GM12874 (cell line): ENCODE data around the gene CNKSR2.

Experiments used
- TF ChIP-seq, protein P1 (sequence below): IDR thresholded peaks from 2 replicates; pipeline ENCODE4 v1.5.1; 2011; ENCODE audit warnings: low read depth, mild to moderate bottlenecking, control low read depth, low read length, moderate library complexity; ENCODE audit not compliant: insufficient read depth

CNKSR2 gene

GRCh38 chrX:21666679-21667078 is 292.5 kb downstream of the CNKSR2 start:
- TF ChIP-seq, protein P1, sequence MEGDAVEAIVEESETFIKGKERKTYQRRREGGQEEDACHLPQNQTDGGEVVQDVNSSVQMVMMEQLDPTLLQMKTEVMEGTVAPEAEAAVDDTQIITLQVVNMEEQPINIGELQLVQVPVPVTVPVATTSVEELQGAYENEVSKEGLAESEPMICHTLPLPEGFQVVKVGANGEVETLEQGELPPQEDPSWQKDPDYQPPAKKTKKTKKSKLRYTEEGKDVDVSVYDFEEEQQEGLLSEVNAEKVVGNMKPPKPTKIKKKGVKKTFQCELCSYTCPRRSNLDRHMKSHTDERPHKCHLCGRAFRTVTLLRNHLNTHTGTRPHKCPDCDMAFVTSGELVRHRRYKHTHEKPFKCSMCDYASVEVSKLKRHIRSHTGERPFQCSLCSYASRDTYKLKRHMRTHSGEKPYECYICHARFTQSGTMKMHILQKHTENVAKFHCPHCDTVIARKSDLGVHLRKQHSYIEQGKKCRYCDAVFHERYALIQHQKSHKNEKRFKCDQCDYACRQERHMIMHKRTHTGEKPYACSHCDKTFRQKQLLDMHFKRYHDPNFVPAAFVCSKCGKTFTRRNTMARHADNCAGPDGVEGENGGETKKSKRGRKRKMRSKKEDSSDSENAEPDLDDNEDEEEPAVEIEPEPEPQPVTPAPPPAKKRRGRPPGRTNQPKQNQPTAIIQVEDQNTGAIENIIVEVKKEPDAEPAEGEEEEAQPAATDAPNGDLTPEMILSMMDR: no peak

- TF ChIP-seq, protein P1: no peak
Observed at GRCh38 chrX:21674430-21675186, 300.4 kb downstream of the CNKSR2 start.

GRCh38 chrX:21675931-21676330 is 301.7 kb downstream of the CNKSR2 start:
- TF ChIP-seq, protein P1: no peak

- TF ChIP-seq, protein P1: no peak
Observed at GRCh38 chrX:21678048-21678612, 303.9 kb downstream of the CNKSR2 start.

DNA sequence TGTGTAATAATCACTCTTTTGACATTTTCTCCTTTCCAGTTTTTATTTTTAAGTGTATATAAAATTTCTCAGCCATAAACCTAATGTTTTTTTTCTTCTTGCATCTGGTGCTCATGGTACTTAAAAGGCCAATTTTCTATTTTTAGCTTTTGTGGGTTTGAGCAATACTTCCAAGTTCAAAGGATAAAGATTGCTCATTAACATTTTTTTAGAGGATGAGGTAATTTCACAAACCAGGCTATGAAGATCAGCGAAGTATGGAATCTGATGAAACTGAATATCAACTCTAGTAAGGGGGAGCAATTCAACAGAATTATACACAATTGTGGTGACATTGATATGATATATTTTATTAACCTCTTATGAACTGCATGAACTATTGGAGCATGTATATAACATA is 309.7 kb downstream of the CNKSR2 start:
- TF ChIP-seq, protein P1: no peak

DNA sequence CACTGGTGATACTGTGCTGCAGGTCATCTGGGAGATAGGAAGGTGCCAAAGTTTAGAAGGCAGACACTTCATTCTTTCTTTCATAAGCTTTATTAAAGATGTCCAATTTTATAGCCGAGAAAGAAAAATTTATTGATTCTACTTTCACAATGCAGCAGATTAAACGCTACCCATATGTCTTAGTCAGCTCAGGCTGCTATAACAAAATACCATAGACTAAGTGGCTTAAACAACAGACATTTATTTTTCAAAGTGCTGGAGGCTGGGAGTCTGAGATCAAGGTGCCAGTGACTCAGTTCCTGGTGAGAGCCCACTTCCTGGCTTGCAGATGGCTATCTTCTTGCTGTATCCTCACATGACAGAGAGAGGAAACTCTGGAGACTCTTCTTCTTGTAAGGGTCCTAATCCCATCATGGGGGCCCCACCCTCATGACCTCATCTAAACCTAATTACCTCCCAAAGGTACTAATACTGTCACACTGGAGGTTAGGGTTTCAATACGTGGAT is 317.3 kb downstream of the CNKSR2 start:
- TF ChIP-seq, protein P1: no peak

GRCh38 chrX:21698272-21698671 is 324.1 kb downstream of the CNKSR2 start:
- TF ChIP-seq, protein P1: no peak
